H9 (cell line): ENCODE results near the gene RALA. TPM values are rescaled to one million over a fixed set of nuclear protein-coding genes. Genes with fewer than 3 reads are reported as not detected.

ENCODE experiments used
- DNase-seq: peaks from one replicate; pipeline ENCODE4 v3.0.0-alpha.2; 2017
- H2AFZ ChIP-seq: one replicate; pipeline ENCODE4 v1.6.1; 2013; ENCODE audit warnings: mild to moderate bottlenecking, low read length, control low read depth, moderate library complexity
- H2AK5ac ChIP-seq: 2 replicates; pipeline ENCODE4 v1.6.1; 2013; ENCODE audit warnings: low read length, control low read depth, mixed read lengths; ENCODE audit not compliant: insufficient read length
- H2BK120ac ChIP-seq: one replicate; pipeline ENCODE4 v1.6.1; 2013; ENCODE audit warnings: low read depth, mild to moderate bottlenecking, low read length, control low read depth, inconsistent platforms; ENCODE audit not compliant: poor library complexity, severe bottlenecking
- H2BK12ac ChIP-seq: 2 replicates; pipeline ENCODE4 v1.6.1; 2013; ENCODE audit warnings: low read length, control low read depth, mixed read lengths, low read depth; ENCODE audit not compliant: insufficient read length
- H2BK15ac ChIP-seq: 2 replicates; pipeline ENCODE4 v1.6.1; 2013; ENCODE audit warnings: low read depth, low read length, control low read depth
- H2BK20ac ChIP-seq: one replicate; pipeline ENCODE4 v1.6.1; 2013; ENCODE audit warnings: low read depth, mild to moderate bottlenecking, low read length, control low read depth, inconsistent platforms; ENCODE audit not compliant: poor library complexity, severe bottlenecking
- H2BK5ac ChIP-seq: 2 replicates; pipeline ENCODE4 v1.6.1; 2013; ENCODE audit warnings: low read length, control low read depth, mixed read lengths; ENCODE audit not compliant: insufficient read length
- H3K14ac ChIP-seq: 2 replicates; pipeline ENCODE4 v1.6.1; 2013; ENCODE audit warnings: low read length, control low read depth; ENCODE audit not compliant: insufficient read depth
- H3K18ac ChIP-seq: 2 replicates; pipeline ENCODE4 v1.6.1; 2013; ENCODE audit warnings: low read depth, mild to moderate bottlenecking, mixed read lengths, low read length, control low read depth; ENCODE audit not compliant: insufficient read length
- H3K23ac ChIP-seq: 2 replicates; pipeline ENCODE4 v1.6.1; 2013; ENCODE audit warnings: low read length, control low read depth, mixed read lengths, low read depth; ENCODE audit not compliant: insufficient read length
- H3K23me2 ChIP-seq: 2 replicates; pipeline ENCODE4 v1.6.1; 2013; ENCODE audit warnings: low read depth, mild to moderate bottlenecking, mixed read lengths, low read length, control low read depth; ENCODE audit not compliant: insufficient read length, poor library complexity, severe bottlenecking
- H3K27ac ChIP-seq: 2 replicates; pipeline ENCODE4 v1.5.1; 2013; ENCODE audit warnings: low read length, control low read depth, mixed read lengths, low read depth; ENCODE audit not compliant: insufficient read length
- H3K27me3 ChIP-seq: 2 replicates; pipeline ENCODE4 v1.6.1; 2013; ENCODE audit warnings: low read length, control low read depth, inconsistent platforms; ENCODE audit not compliant: insufficient read depth
- H3K4ac ChIP-seq: 2 replicates; pipeline ENCODE4 v1.6.1; 2013; ENCODE audit warnings: low read depth, mild to moderate bottlenecking, control low read depth, inconsistent platforms, low read length, moderate library complexity
- H3K4me1 ChIP-seq: 2 replicates; pipeline ENCODE4 v1.6.1; 2013; ENCODE audit warnings: low read length, control low read depth, inconsistent platforms; ENCODE audit not compliant: insufficient read depth
- H3K4me2 ChIP-seq: 2 replicates; pipeline ENCODE4 v1.6.1; 2013; ENCODE audit warnings: low read length, control low read depth, mixed read lengths; ENCODE audit not compliant: insufficient read length, insufficient read depth
- H3K56ac ChIP-seq: 2 replicates; pipeline ENCODE4 v1.6.1; 2013; ENCODE audit warnings: low read depth, mild to moderate bottlenecking, mixed read lengths, low read length, control low read depth; ENCODE audit not compliant: insufficient read length
- H3K79me1 ChIP-seq: 2 replicates; pipeline ENCODE4 v1.6.1; 2013; ENCODE audit warnings: low read depth, mild to moderate bottlenecking, moderate library complexity, low read length, control low read depth, inconsistent platforms; ENCODE audit not compliant: insufficient read depth, poor library complexity, severe bottlenecking
- H3K79me2 ChIP-seq: 2 replicates; pipeline ENCODE4 v1.6.1; 2013; ENCODE audit warnings: low read length, control low read depth, inconsistent platforms; ENCODE audit not compliant: insufficient read depth
- H3K9ac ChIP-seq: 2 replicates; pipeline ENCODE4 v1.6.1; 2013; ENCODE audit warnings: low read length, control low read depth, mixed read lengths; ENCODE audit not compliant: insufficient read length; ENCODE audit errors: extremely low read depth
- H3K9me3 ChIP-seq: one replicate; pipeline ENCODE4 v1.6.1; 2013; ENCODE audit warnings: low read depth, low read length, inconsistent platforms; ENCODE audit not compliant: control insufficient read depth
- H3T11ph ChIP-seq: one replicate; pipeline ENCODE4 v1.6.1; 2013; ENCODE audit warnings: mild to moderate bottlenecking, low read length, control low read depth, inconsistent platforms
- H4K20me1 ChIP-seq: one replicate; pipeline ENCODE4 v1.6.1; 2013; ENCODE audit not compliant: control insufficient read depth, insufficient read length, insufficient read depth
- H4K5ac ChIP-seq: 2 replicates; pipeline ENCODE4 v1.6.1; 2013; ENCODE audit warnings: low read depth, mild to moderate bottlenecking, mixed read lengths, low read length, control low read depth; ENCODE audit not compliant: insufficient read length
- H4K8ac ChIP-seq: replicated peaks from 2 replicates; pipeline ENCODE4 v1.6.1; 2013; ENCODE audit warnings: low read length, control low read depth, mixed read lengths, low read depth; ENCODE audit not compliant: insufficient read length
- H4K91ac ChIP-seq: 2 replicates; pipeline ENCODE4 v1.6.1; 2013; ENCODE audit warnings: low read depth, mild to moderate bottlenecking, moderate library complexity, mixed read lengths, low read length, control low read depth; ENCODE audit not compliant: insufficient read length
- H3K27ac Mint-ChIP-seq, 3 experiments: 2 replicates in 2 of 3; 3 replicates in 1 of 3; pipeline ENCODE4 v1.8.0; 2020 to 2021; ENCODE audit warnings: mixed read lengths in 3 of 3, mild to moderate bottlenecking in 1 of 3, moderate library complexity in 1 of 3
- H3K27me3 Mint-ChIP-seq: 2 replicates; pipeline ENCODE4 v1.8.0; 2021; ENCODE audit warnings: low read depth, mild to moderate bottlenecking, moderate library complexity, mixed read lengths
- H3K36me3 Mint-ChIP-seq, 3 experiments: 2 replicates in 2 of 3; 3 replicates in 1 of 3; pipeline ENCODE4 v1.8.0; 2020 to 2021; ENCODE audit warnings: low read depth in 3 of 3, mixed read lengths in 3 of 3; ENCODE audit not compliant: insufficient read depth in 1 of 3
- H3K4me1 Mint-ChIP-seq, 2 experiments: 2 replicates each; pipeline ENCODE4 v1.8.0; 2020; ENCODE audit warnings: mixed read lengths in 2 of 2
- H3K4me3 Mint-ChIP-seq, 2 experiments: 2 replicates in 1 of 2; 3 replicates in 1 of 2; pipeline ENCODE4 v1.8.0; 2020 to 2021; ENCODE audit warnings: mild to moderate bottlenecking in 2 of 2, mixed read lengths in 2 of 2, moderate library complexity in 1 of 2
- H3K9me3 Mint-ChIP-seq, 2 experiments: 2 replicates in 1 of 2; 3 replicates in 1 of 2; pipeline ENCODE4 v1.8.0; 2020; ENCODE audit warnings: mild to moderate bottlenecking in 2 of 2, mixed read lengths in 2 of 2, moderate library complexity in 1 of 2
- WGBS: extraction: QIAGEN DNeasy Blood & Tissue Kit; methylation state at CpG from one replicate; pipeline ENCODE4 v1.1.7; 2013; ENCODE audit warnings: missing lambda C conversion rate, low lambda C conversion rate, mixed read lengths; ENCODE audit not compliant: insufficient read length; ENCODE audit errors: extremely low coverage; 5-methylcytosine and 5-hydroxymethylcytosine counted together
- total RNA-seq: library from RNA; stranded (reverse); gene quantifications from 2 replicates; pipeline ENCODE4 v1.2.1, GENCODE V29; 2021
- TF ChIP-seq, protein P1 (sequence below): fragments of 200-600 bp; sonication (generic); conservative IDR thresholded peaks from 3 replicates; pipeline ENCODE4 v1.8.0; 2021; ENCODE audit warnings: antibody characterized with exemption, mild to moderate bottlenecking

RALA gene
- total RNA-seq, 1 experiment from 2014 or later = 57.5 TPM

DNA sequence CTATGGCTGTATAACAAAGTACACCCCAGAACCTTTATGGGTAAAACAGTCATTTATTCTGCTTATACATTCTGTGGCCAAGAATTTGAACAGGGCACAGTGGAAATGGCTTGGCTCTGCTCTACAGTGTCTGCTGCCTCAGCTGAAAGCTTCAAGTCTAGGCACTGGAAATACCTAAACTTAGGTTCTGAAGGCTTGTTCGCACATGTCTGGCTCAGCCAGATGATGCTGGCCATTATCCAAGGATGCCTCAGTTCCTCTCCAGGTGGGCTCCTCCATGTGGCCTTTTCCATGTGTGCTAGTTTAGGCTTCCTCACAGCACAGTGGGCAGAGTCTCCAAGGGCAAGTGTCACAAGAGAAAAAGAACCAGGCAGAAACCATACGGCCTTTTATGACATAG is 76.8 kb downstream of the RALA start:
- peaks cover 4 to 7% of the 10 kb centered on the region in 2 experiments; a peak in 3 of 4 replicates for H3K4me1 Mint-ChIP-seq
- Histone ChIP-seq H3K79me2 (no peaks in the 10 kb centered on the region), H4K8ac (no peak overlapping the region), H3K9me3 (no peaks in the 10 kb centered on the region), H2AK5ac (no peak overlapping the region), H2BK120ac (no peak overlapping the region), H3K27ac (no peak overlapping the region), H2BK5ac (no peak overlapping the region), H4K20me1 (no peaks in the 10 kb centered on the region), H4K5ac (no peak overlapping the region), H3K14ac (no peak overlapping the region), H2BK20ac (no peak overlapping the region), H2BK12ac (no peak overlapping the region), H3K79me1 (no peaks in the 10 kb centered on the region), H2BK15ac (no peak overlapping the region), H3K4me1 (no peaks in the 10 kb centered on the region), H3K4me2 (no peak overlapping the region), H3K18ac (no peak overlapping the region), H3K23me2 (no peaks in the 10 kb centered on the region), H3K56ac (no peak overlapping the region), H3K9ac (no peak overlapping the region), H3K23ac (no peak overlapping the region), H3T11ph (no peak overlapping the region), H2AFZ (no peak overlapping the region), H4K91ac (no peak overlapping the region), H3K27me3 (no peaks in the 10 kb centered on the region), H3K4ac (no peak overlapping the region)
- peaks cover 9 to 50% (median 35%) of the 10 kb centered on the region in 3 experiments; a peak in 5 of 7 replicates for H3K36me3 Mint-ChIP-seq
- WGBS = no CpG with 5 or more reads among the region's 2 CpGs
- H3K4me3 Mint-ChIP-seq = no peak overlapping the region
- no peaks in the 10 kb centered on the region for H3K27me3 Mint-ChIP-seq
- H3K9me3 Mint-ChIP-seq = no peaks in the 10 kb centered on the region
- TF ChIP-seq, protein P1, sequence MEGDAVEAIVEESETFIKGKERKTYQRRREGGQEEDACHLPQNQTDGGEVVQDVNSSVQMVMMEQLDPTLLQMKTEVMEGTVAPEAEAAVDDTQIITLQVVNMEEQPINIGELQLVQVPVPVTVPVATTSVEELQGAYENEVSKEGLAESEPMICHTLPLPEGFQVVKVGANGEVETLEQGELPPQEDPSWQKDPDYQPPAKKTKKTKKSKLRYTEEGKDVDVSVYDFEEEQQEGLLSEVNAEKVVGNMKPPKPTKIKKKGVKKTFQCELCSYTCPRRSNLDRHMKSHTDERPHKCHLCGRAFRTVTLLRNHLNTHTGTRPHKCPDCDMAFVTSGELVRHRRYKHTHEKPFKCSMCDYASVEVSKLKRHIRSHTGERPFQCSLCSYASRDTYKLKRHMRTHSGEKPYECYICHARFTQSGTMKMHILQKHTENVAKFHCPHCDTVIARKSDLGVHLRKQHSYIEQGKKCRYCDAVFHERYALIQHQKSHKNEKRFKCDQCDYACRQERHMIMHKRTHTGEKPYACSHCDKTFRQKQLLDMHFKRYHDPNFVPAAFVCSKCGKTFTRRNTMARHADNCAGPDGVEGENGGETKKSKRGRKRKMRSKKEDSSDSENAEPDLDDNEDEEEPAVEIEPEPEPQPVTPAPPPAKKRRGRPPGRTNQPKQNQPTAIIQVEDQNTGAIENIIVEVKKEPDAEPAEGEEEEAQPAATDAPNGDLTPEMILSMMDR = no peak
- peak overlapping the region in 2 of 3 experiments; percentile 70 to 80; a peak in 4 of 7 replicates for H3K27ac Mint-ChIP-seq
- DNase-seq = no peak
